H9 (cell line): Measurements from ENCODE around the gene UBE4B. TPM values are rescaled to one million over a fixed set of nuclear protein-coding genes. Genes with fewer than 3 reads are reported as not detected.
"Not testable (repeated sequence)": the region's sequence is repeated elsewhere in the genome, so short reads cannot be mapped to it uniquely, and the experiment has no call there.

Experiments used
- DNase-seq: peaks from one replicate; pipeline ENCODE4 v3.0.0-alpha.2; 2017
- H2AFZ ChIP-seq: one replicate; pipeline ENCODE4 v1.6.1; 2013; ENCODE audit warnings: mild to moderate bottlenecking, low read length, control low read depth, moderate library complexity
- H2AK5ac ChIP-seq: 2 replicates; pipeline ENCODE4 v1.6.1; 2013; ENCODE audit warnings: low read length, control low read depth, mixed read lengths; ENCODE audit not compliant: insufficient read length
- H2BK120ac ChIP-seq: one replicate; pipeline ENCODE4 v1.6.1; 2013; ENCODE audit warnings: low read depth, mild to moderate bottlenecking, low read length, control low read depth, inconsistent platforms; ENCODE audit not compliant: poor library complexity, severe bottlenecking
- H2BK12ac ChIP-seq: 2 replicates; pipeline ENCODE4 v1.6.1; 2013; ENCODE audit warnings: low read length, control low read depth, mixed read lengths, low read depth; ENCODE audit not compliant: insufficient read length
- H2BK15ac ChIP-seq: 2 replicates; pipeline ENCODE4 v1.6.1; 2013; ENCODE audit warnings: low read depth, low read length, control low read depth
- H2BK20ac ChIP-seq: one replicate; pipeline ENCODE4 v1.6.1; 2013; ENCODE audit warnings: low read depth, mild to moderate bottlenecking, low read length, control low read depth, inconsistent platforms; ENCODE audit not compliant: poor library complexity, severe bottlenecking
- H2BK5ac ChIP-seq: 2 replicates; pipeline ENCODE4 v1.6.1; 2013; ENCODE audit warnings: low read length, control low read depth, mixed read lengths; ENCODE audit not compliant: insufficient read length
- H3K14ac ChIP-seq: 2 replicates; pipeline ENCODE4 v1.6.1; 2013; ENCODE audit warnings: low read length, control low read depth; ENCODE audit not compliant: insufficient read depth
- H3K18ac ChIP-seq: 2 replicates; pipeline ENCODE4 v1.6.1; 2013; ENCODE audit warnings: low read depth, mild to moderate bottlenecking, mixed read lengths, low read length, control low read depth; ENCODE audit not compliant: insufficient read length
- H3K23ac ChIP-seq: 2 replicates; pipeline ENCODE4 v1.6.1; 2013; ENCODE audit warnings: low read length, control low read depth, mixed read lengths, low read depth; ENCODE audit not compliant: insufficient read length
- H3K23me2 ChIP-seq: 2 replicates; pipeline ENCODE4 v1.6.1; 2013; ENCODE audit warnings: low read depth, mild to moderate bottlenecking, mixed read lengths, low read length, control low read depth; ENCODE audit not compliant: insufficient read length, poor library complexity, severe bottlenecking
- H3K27ac ChIP-seq: 2 replicates; pipeline ENCODE4 v1.5.1; 2013; ENCODE audit warnings: low read length, control low read depth, mixed read lengths, low read depth; ENCODE audit not compliant: insufficient read length
- H3K27me3 ChIP-seq: 2 replicates; pipeline ENCODE4 v1.6.1; 2013; ENCODE audit warnings: low read length, control low read depth, inconsistent platforms; ENCODE audit not compliant: insufficient read depth
- H3K4ac ChIP-seq: 2 replicates; pipeline ENCODE4 v1.6.1; 2013; ENCODE audit warnings: low read depth, mild to moderate bottlenecking, control low read depth, inconsistent platforms, low read length, moderate library complexity
- H3K4me1 ChIP-seq: 2 replicates; pipeline ENCODE4 v1.6.1; 2013; ENCODE audit warnings: low read length, control low read depth, inconsistent platforms; ENCODE audit not compliant: insufficient read depth
- H3K4me2 ChIP-seq: 2 replicates; pipeline ENCODE4 v1.6.1; 2013; ENCODE audit warnings: low read length, control low read depth, mixed read lengths; ENCODE audit not compliant: insufficient read length, insufficient read depth
- H3K56ac ChIP-seq: 2 replicates; pipeline ENCODE4 v1.6.1; 2013; ENCODE audit warnings: low read depth, mild to moderate bottlenecking, mixed read lengths, low read length, control low read depth; ENCODE audit not compliant: insufficient read length
- H3K79me1 ChIP-seq: 2 replicates; pipeline ENCODE4 v1.6.1; 2013; ENCODE audit warnings: low read depth, mild to moderate bottlenecking, moderate library complexity, low read length, control low read depth, inconsistent platforms; ENCODE audit not compliant: insufficient read depth, poor library complexity, severe bottlenecking
- H3K79me2 ChIP-seq: 2 replicates; pipeline ENCODE4 v1.6.1; 2013; ENCODE audit warnings: low read length, control low read depth, inconsistent platforms; ENCODE audit not compliant: insufficient read depth
- H3K9ac ChIP-seq: 2 replicates; pipeline ENCODE4 v1.6.1; 2013; ENCODE audit warnings: low read length, control low read depth, mixed read lengths; ENCODE audit not compliant: insufficient read length; ENCODE audit errors: extremely low read depth
- H3K9me3 ChIP-seq: one replicate; pipeline ENCODE4 v1.6.1; 2013; ENCODE audit warnings: low read depth, low read length, inconsistent platforms; ENCODE audit not compliant: control insufficient read depth
- H3T11ph ChIP-seq: one replicate; pipeline ENCODE4 v1.6.1; 2013; ENCODE audit warnings: mild to moderate bottlenecking, low read length, control low read depth, inconsistent platforms
- H4K20me1 ChIP-seq: one replicate; pipeline ENCODE4 v1.6.1; 2013; ENCODE audit not compliant: control insufficient read depth, insufficient read length, insufficient read depth
- H4K5ac ChIP-seq: 2 replicates; pipeline ENCODE4 v1.6.1; 2013; ENCODE audit warnings: low read depth, mild to moderate bottlenecking, mixed read lengths, low read length, control low read depth; ENCODE audit not compliant: insufficient read length
- H4K8ac ChIP-seq: replicated peaks from 2 replicates; pipeline ENCODE4 v1.6.1; 2013; ENCODE audit warnings: low read length, control low read depth, mixed read lengths, low read depth; ENCODE audit not compliant: insufficient read length
- H4K91ac ChIP-seq: 2 replicates; pipeline ENCODE4 v1.6.1; 2013; ENCODE audit warnings: low read depth, mild to moderate bottlenecking, moderate library complexity, mixed read lengths, low read length, control low read depth; ENCODE audit not compliant: insufficient read length
- H3K27ac Mint-ChIP-seq, 3 experiments: 2 replicates in 2 of 3; 3 replicates in 1 of 3; pipeline ENCODE4 v1.8.0; 2020 to 2021; ENCODE audit warnings: mixed read lengths in 3 of 3, mild to moderate bottlenecking in 1 of 3, moderate library complexity in 1 of 3
- H3K27me3 Mint-ChIP-seq: 2 replicates; pipeline ENCODE4 v1.8.0; 2021; ENCODE audit warnings: low read depth, mild to moderate bottlenecking, moderate library complexity, mixed read lengths
- H3K36me3 Mint-ChIP-seq, 3 experiments: 2 replicates in 2 of 3; 3 replicates in 1 of 3; pipeline ENCODE4 v1.8.0; 2020 to 2021; ENCODE audit warnings: low read depth in 3 of 3, mixed read lengths in 3 of 3; ENCODE audit not compliant: insufficient read depth in 1 of 3
- H3K4me1 Mint-ChIP-seq, 2 experiments: 2 replicates each; pipeline ENCODE4 v1.8.0; 2020; ENCODE audit warnings: mixed read lengths in 2 of 2
- H3K4me3 Mint-ChIP-seq, 2 experiments: 2 replicates in 1 of 2; 3 replicates in 1 of 2; pipeline ENCODE4 v1.8.0; 2020 to 2021; ENCODE audit warnings: mild to moderate bottlenecking in 2 of 2, mixed read lengths in 2 of 2, moderate library complexity in 1 of 2
- H3K9me3 Mint-ChIP-seq, 2 experiments: 2 replicates in 1 of 2; 3 replicates in 1 of 2; pipeline ENCODE4 v1.8.0; 2020; ENCODE audit warnings: mild to moderate bottlenecking in 2 of 2, mixed read lengths in 2 of 2, moderate library complexity in 1 of 2
- WGBS: extraction: QIAGEN DNeasy Blood & Tissue Kit; methylation state at CpG from one replicate; pipeline ENCODE4 v1.1.7; 2013; ENCODE audit warnings: missing lambda C conversion rate, low lambda C conversion rate, mixed read lengths; ENCODE audit not compliant: insufficient read length; ENCODE audit errors: extremely low coverage; 5-methylcytosine and 5-hydroxymethylcytosine counted together
- total RNA-seq: library from RNA; stranded (reverse); gene quantifications from 2 replicates; pipeline ENCODE4 v1.2.1, GENCODE V29; 2021
- TF ChIP-seq, protein P1 (sequence below): fragments of 200-600 bp; sonication (generic); conservative IDR thresholded peaks from 3 replicates; pipeline ENCODE4 v1.8.0; 2021; ENCODE audit warnings: antibody characterized with exemption, mild to moderate bottlenecking

Gene UBE4B
- total RNA-seq, 1 experiment from 2014 or later = 67.6 TPM

DNA sequence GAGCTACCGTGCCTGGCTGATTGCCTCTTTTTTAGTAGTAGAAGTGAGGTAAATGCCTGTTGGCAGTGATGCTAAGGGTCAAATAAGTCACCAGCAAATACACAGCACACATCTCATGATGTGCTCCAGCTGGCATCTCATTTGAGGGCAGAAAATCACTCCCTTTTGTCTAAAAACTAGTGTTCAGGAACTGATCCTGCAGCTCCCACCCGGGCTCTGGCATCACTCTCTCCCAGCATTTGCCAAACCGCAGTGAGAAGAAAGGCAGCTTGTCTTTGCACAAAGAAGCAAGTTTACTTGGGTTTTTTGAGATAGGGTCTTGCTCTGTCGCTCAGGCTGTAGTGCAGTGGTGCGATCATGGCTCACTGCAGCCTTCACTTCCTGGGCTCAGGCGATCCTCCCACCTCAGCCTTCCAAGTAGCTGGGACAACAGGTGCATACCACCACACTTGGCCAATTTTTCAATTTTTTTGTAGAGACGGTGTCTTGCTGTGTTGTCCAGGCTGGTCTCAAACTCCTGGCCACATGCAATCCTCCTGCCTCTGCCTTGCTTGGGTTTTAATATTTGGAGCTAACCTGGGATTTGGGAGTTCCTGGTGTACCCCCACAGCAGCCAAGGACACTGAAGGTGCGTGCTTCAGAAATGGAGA is 31.6 kb upstream of the UBE4B start:
- no peak overlapping the region for H2BK120ac ChIP-seq
- no peak overlapping the region for H2BK20ac ChIP-seq
- no peak overlapping the region for H4K5ac ChIP-seq
- no peak for DNase-seq
- no peak overlapping the region for H3K23ac ChIP-seq
- no peaks in the 10 kb centered on the region for H3K9me3 ChIP-seq
- no peak overlapping the region for H3K27ac ChIP-seq
- TF ChIP-seq, protein P1, sequence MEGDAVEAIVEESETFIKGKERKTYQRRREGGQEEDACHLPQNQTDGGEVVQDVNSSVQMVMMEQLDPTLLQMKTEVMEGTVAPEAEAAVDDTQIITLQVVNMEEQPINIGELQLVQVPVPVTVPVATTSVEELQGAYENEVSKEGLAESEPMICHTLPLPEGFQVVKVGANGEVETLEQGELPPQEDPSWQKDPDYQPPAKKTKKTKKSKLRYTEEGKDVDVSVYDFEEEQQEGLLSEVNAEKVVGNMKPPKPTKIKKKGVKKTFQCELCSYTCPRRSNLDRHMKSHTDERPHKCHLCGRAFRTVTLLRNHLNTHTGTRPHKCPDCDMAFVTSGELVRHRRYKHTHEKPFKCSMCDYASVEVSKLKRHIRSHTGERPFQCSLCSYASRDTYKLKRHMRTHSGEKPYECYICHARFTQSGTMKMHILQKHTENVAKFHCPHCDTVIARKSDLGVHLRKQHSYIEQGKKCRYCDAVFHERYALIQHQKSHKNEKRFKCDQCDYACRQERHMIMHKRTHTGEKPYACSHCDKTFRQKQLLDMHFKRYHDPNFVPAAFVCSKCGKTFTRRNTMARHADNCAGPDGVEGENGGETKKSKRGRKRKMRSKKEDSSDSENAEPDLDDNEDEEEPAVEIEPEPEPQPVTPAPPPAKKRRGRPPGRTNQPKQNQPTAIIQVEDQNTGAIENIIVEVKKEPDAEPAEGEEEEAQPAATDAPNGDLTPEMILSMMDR = no peak
- no peak overlapping the region for H2BK5ac ChIP-seq
- H3K56ac ChIP-seq = no peak overlapping the region
- H3K27me3 Mint-ChIP-seq = peaks cover 40% of the 10 kb centered on the region
- H2BK15ac ChIP-seq = no peak overlapping the region
- H3K4me1 Mint-ChIP-seq = peaks cover 4 to 5% of the 10 kb centered on the region in 2 experiments
- no peak overlapping the region for H2AFZ ChIP-seq
- no peaks in the 10 kb centered on the region for H4K20me1 ChIP-seq
- H3K4me1 ChIP-seq = no peaks in the 10 kb centered on the region; the same call in 1 of the 2 replicates
- H3K18ac ChIP-seq = no peak overlapping the region
- no peak overlapping the region for H3K14ac ChIP-seq
- no peak overlapping the region for H4K8ac ChIP-seq
- no peak overlapping the region for H3K9ac ChIP-seq
- no peak overlapping the region for H2AK5ac ChIP-seq
- H3T11ph ChIP-seq = no peak overlapping the region
- no peaks in the 10 kb centered on the region for H3K79me1 ChIP-seq
- H2BK12ac ChIP-seq = no peak overlapping the region
- no peak overlapping the region for H3K27ac Mint-ChIP-seq
- no peaks in the 10 kb centered on the region for H3K79me2 ChIP-seq
- H3K4me3 Mint-ChIP-seq = no peak overlapping the region
- no peaks in the 10 kb centered on the region; a peak in 1 of 7 replicates for H3K36me3 Mint-ChIP-seq
- H3K4ac ChIP-seq = no peak overlapping the region
- H3K23me2 ChIP-seq = no peaks in the 10 kb centered on the region
- no peak overlapping the region for H3K4me2 ChIP-seq
- H4K91ac ChIP-seq = no peak overlapping the region
- peaks cover 0 to 2% of the 10 kb centered on the region in 2 experiments; a peak in 2 of 5 replicates for H3K9me3 Mint-ChIP-seq
- H3K27me3 ChIP-seq = peaks cover 17% of the 10 kb centered on the region; the same call in 1 of the 2 replicates
- WGBS = no CpG with 5 or more reads among the region's 8 CpGs

DNA sequence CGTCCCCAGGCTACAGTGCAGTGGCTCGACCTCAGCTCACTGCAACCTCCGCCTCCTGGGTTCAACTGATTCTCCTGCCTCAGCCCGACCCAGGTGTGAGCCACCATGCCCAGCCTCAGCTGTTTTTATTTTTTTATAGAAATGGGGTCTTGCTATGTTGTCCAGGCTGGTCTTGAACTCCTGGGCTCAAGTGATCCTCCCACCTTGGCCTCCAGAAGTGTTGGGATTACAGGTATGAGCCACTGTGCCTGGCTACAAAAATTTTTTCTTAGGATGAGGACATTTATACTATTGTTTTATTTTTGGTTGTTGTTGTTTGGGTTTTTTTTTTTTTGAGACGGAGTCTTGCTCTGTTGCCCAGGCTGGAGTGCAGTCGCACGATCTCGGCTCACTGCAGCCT is 27.5 kb upstream of the UBE4B start:
- not testable (repeated sequence) for H3K27ac Mint-ChIP-seq

More for the DNA sequence above, 27.5 kb upstream of the UBE4B start:
- not testable (repeated sequence) for H4K5ac ChIP-seq, H4K8ac ChIP-seq, H4K20me1 ChIP-seq, H2BK20ac ChIP-seq, H3K9ac ChIP-seq, H3K56ac ChIP-seq, H3K79me1 ChIP-seq, H3K36me3 Mint-ChIP-seq, H3K14ac ChIP-seq, H2AFZ ChIP-seq, H2BK120ac ChIP-seq, H4K91ac ChIP-seq, H2BK5ac ChIP-seq, H3K4me1 ChIP-seq, H3K9me3 Mint-ChIP-seq, H3K27ac ChIP-seq, DNase-seq, H2BK12ac ChIP-seq, H2AK5ac ChIP-seq, H3K27me3 ChIP-seq, H3K23me2 ChIP-seq, H3K27me3 Mint-ChIP-seq, H2BK15ac ChIP-seq, H3K4me3 Mint-ChIP-seq, H3K9me3 ChIP-seq, H3K4me1 Mint-ChIP-seq, H3K23ac ChIP-seq, H3K18ac ChIP-seq, H3K79me2 ChIP-seq, H3K4me2 ChIP-seq, H3T11ph ChIP-seq, H3K4ac ChIP-seq
- no CpG with 5 or more reads among the region's 8 CpGs for WGBS
